Esophagus squamous epithelium (tissue), 5 donors: ENCODE data around the gene CAPN2. TPM values are rescaled to one million over a fixed set of nuclear protein-coding genes. Genes with fewer than 3 reads are reported as not detected.
A peak's percentile ranks its signal among the peaks of the same experiment; 100 is the strongest.

ENCODE experiments used
- DNase-seq: peaks from one replicate; lab custom pipeline; 2025; lab: John Stamatoyannopoulos, UW
- H3K27ac ChIP-seq, 4 donors: fragments of 200-600 bp; sonication (generic); one replicate each; pipeline ENCODE4 v1.5.1; 2016 to 2019; ENCODE audit warnings: mild to moderate bottlenecking in 1 of 4
- H3K27me3 ChIP-seq, 4 donors: fragments of 200-600 bp; sonication (generic); 1 replicate in 3 of 4; 2 replicates in 1 of 4; pipeline versions ENCODE4 v1.5.1 to v1.6.0; 2017 to 2021; ENCODE audit warnings: antibody characterized with exemption in 1 of 4
- H3K36me3 ChIP-seq, 3 donors: fragments of 200-600 bp; sonication (generic); one replicate each; pipeline ENCODE4 v1.5.1; 2016 to 2019
- H3K4me1 ChIP-seq, 3 donors: fragments of 200-600 bp; sonication (generic); one replicate each; pipeline ENCODE4 v1.5.1; 2017 to 2019
- H3K4me3 ChIP-seq, 4 donors: fragments of 200-600 bp; sonication (generic); 1 replicate in 3 of 4; 2 replicates in 1 of 4; pipeline ENCODE4 v1.5.1; 2016 to 2019; ENCODE audit warnings: mild to moderate bottlenecking in 2 of 4, moderate library complexity in 1 of 4
- H3K9me3 ChIP-seq, 3 donors: fragments of 200-600 bp; sonication (generic); one replicate each; pipeline ENCODE4 v1.5.1; 2016 to 2019
- POLR2A ChIP-seq, 4 donors: fragments of 450-650 bp; IDR thresholded peaks; one replicate each; pipeline ENCODE4 v1.6.1; 2017; ENCODE audit warnings: antibody characterized with exemption in 4 of 4, mild to moderate bottlenecking in 4 of 4, moderate library complexity in 3 of 4
- WGBS, 2 donors: methylation state at CpG; one replicate each; pipeline ENCODE4 v1.1.5; 2018; 5-methylcytosine and 5-hydroxymethylcytosine counted together
- intact Hi-C: fragments of 100-400 bp; cut with DNase I; formaldehyde crosslinking; loops from one replicate; pipeline ENCODE4 v1.15.0; 2022
- total RNA-seq, 4 donors: library from RNA; depleted of rRNA; stranded (reverse); fragments of >200 nt; gene quantifications; one replicate each; pipeline ENCODE4 v1.1.0, GENCODE V29; 2016
- TF ChIP-seq, protein P1 (sequence below), 6 experiments: fragments of 450-650 bp in 4 of 6; fragments of 200-600 bp in 2 of 6; sonication (generic) in 2 of 6; IDR thresholded peaks; one replicate each; pipeline ENCODE4 v1.5.1; 2016 to 2019; ENCODE audit warnings: antibody characterized with exemption in 6 of 6, mild to moderate bottlenecking in 4 of 6, moderate library complexity in 4 of 6
- donor health status: DM: yes; HTN: yes; CAD: no.

The CAPN2 gene
- total RNA-seq, 4 donors from 2014 or later = 145 to 234 (median 177) TPM

DNA sequence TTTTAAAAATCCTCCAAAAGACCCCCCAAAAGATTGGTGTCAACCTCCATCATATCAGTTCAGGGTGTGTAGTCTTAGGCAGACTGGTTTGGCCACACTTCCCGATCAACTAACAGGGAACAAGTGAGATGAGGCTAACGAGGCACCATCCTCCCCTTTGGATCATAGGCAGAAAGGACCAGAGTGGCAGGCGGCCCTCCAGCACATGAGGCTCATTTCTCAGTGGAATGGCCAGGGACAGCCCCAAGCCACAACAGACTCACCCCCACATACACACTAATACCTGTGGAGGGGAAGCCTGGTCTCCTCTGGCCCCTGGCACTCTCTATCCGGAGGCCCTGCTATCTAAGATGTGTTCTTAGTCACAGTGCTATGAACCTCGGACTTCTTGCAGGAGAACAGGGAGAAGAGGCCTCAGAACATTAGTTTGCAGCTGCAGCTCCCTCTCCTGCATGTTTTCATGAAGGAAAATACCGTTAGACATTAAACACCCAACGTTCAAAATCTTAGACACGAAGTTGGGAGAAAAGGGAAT lies 17.3 kb upstream of the CAPN2 start:
- WGBS, 2 donors = 56% methylated on average over 5 to 7 of the region's 8 CpGs
- no peaks in the 10 kb centered on the region for H3K36me3 ChIP-seq
- no peaks in the 10 kb centered on the region for H3K27me3 ChIP-seq
- intact Hi-C loops = no loop called here
- no peaks in the 10 kb centered on the region for H3K9me3 ChIP-seq
- H3K4me3 ChIP-seq = no peak overlapping the region
- no peak for DNase-seq
- no peak overlapping the region for H3K27ac ChIP-seq
- peaks cover 6 to 20% (median 10%) of the 10 kb centered on the region in 3 donors for H3K4me1 ChIP-seq
- no peak for TF ChIP-seq POLR2A (IDR thresholded peaks at IDR 0.05)
- TF ChIP-seq, protein P1, sequence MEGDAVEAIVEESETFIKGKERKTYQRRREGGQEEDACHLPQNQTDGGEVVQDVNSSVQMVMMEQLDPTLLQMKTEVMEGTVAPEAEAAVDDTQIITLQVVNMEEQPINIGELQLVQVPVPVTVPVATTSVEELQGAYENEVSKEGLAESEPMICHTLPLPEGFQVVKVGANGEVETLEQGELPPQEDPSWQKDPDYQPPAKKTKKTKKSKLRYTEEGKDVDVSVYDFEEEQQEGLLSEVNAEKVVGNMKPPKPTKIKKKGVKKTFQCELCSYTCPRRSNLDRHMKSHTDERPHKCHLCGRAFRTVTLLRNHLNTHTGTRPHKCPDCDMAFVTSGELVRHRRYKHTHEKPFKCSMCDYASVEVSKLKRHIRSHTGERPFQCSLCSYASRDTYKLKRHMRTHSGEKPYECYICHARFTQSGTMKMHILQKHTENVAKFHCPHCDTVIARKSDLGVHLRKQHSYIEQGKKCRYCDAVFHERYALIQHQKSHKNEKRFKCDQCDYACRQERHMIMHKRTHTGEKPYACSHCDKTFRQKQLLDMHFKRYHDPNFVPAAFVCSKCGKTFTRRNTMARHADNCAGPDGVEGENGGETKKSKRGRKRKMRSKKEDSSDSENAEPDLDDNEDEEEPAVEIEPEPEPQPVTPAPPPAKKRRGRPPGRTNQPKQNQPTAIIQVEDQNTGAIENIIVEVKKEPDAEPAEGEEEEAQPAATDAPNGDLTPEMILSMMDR (IDR thresholded peaks at IDR 0.05) = no peak

- TF ChIP-seq, protein P1 (IDR thresholded peaks at IDR 0.05) = no peak
- no peak for TF ChIP-seq POLR2A (IDR thresholded peaks at IDR 0.05)
- intact Hi-C loops = no loop called here
- Histone ChIP-seq H3K27ac (no peak overlapping the region), H3K27me3 (no peaks in the 10 kb centered on the region), H3K4me1 (peaks cover 14 to 29% (median 19%) of the 10 kb centered on the region in 3 donors), H3K9me3 (no peaks in the 10 kb centered on the region), H3K4me3 (no peak overlapping the region), H3K36me3 (no peaks in the 10 kb centered on the region)
- no peak for DNase-seq
- 60 to 64% methylated on average over 5 of the region's 5 CpGs for WGBS, 2 donors
These were observed 16.4 kb upstream of the CAPN2 start for GRCh38 chr1:223695941-223696340.

DNA sequence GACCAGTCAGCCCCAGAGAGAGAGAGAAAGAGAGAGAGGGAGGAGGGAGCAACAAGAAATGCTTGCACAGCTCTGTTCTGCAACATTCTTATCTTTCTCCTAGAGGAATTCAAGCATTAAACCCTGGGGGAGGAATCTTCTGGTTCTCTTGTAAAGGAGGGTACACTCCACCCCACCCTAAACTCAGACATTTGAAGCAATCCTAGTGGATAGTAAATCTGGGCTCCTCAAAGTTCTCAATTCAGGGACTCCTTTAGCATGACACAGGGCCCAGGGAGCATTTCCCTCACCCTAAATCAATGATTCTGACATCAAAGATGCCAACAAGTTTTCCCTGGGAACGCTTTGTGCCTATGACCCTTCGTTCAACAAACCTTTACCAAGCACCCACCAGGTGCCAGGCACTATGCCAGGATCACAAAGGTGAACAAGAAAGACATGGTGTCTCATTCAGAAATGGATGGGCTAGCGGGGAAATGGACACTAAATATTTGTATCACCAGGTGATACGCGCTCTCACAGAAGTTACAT lies 11.9 kb upstream of the CAPN2 start:
- Histone ChIP-seq H3K27ac (peak overlapping the region; percentile 83 to 95 (median 88)), H3K4me3 (no peak overlapping the region), H3K27me3 (no peaks in the 10 kb centered on the region), H3K4me1 (peaks cover 22 to 55% (median 25%) of the 10 kb centered on the region in 3 donors), H3K36me3 (no peaks in the 10 kb centered on the region), H3K9me3 (no peaks in the 10 kb centered on the region)
- intact Hi-C loops = no loop called here
- DNase-seq = no peak
- WGBS, 2 donors = 36 to 43% methylated on average over 5 of the region's 5 CpGs
- TF ChIP-seq, protein P1 (IDR thresholded peaks at IDR 0.05) = peak in 1 of 6 experiments; percentile 4
- no peak for TF ChIP-seq POLR2A (IDR thresholded peaks at IDR 0.05)

DNA sequence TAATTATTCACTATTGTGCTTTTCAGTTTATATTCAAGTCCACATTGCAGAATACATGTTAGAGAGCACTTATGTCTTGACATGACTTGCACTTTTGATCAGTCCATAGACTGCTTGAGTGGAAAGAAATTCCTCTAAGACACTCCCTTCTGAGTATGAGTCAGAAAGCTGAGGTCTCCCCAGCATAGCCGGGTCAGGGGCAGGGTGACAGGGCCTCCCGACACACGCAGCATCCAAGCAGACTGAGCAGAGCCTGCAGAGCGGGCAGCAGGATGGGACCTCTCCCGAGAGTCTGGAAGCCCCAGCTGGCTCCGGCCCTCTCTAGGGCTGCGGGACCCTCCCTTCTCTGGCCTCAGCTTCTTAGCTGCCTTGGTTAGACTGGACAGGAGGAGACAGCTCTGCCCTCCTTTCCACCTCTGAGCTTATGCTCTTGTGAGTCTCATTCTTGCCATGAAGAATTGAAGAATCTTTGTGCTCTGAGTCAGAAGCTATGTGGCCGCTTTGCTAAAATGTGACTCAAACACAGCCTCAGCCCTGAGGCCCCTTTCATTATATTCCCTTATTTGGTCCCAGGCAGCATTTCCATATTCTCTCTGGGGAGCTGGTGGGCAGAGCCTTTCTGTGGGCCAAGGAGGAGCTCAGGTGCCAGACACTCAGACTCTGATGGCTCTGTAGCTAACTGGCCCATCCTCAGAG lies 11.2 kb upstream of the CAPN2 start:
- Histone ChIP-seq H3K4me1 (peaks cover 24 to 61% (median 31%) of the 10 kb centered on the region in 3 donors), H3K27me3 (no peaks in the 10 kb centered on the region), H3K4me3 (no peak overlapping the region), H3K9me3 (no peaks in the 10 kb centered on the region), H3K27ac (peak overlapping the region; percentile 83 to 95 (median 88)), H3K36me3 (no peaks in the 10 kb centered on the region)
- TF ChIP-seq, protein P1 (IDR thresholded peaks at IDR 0.05) = no peak
- peak in 1 of 4 donors; percentile 19 for TF ChIP-seq POLR2A (IDR thresholded peaks at IDR 0.05)
- intact Hi-C loops = no loop called here
- 13 to 33% methylated on average over 3 to 7 of the region's 8 CpGs for WGBS, 2 donors
- DNase-seq = no peak
